ENCODE measurements around the gene TPSD1. TPM values are rescaled to one million over a fixed set of nuclear protein-coding genes. Genes with fewer than 3 reads are reported as not detected.

The TPSD1 gene
- polyA plus RNA-seq, 1 experiment = not detected

DNA sequence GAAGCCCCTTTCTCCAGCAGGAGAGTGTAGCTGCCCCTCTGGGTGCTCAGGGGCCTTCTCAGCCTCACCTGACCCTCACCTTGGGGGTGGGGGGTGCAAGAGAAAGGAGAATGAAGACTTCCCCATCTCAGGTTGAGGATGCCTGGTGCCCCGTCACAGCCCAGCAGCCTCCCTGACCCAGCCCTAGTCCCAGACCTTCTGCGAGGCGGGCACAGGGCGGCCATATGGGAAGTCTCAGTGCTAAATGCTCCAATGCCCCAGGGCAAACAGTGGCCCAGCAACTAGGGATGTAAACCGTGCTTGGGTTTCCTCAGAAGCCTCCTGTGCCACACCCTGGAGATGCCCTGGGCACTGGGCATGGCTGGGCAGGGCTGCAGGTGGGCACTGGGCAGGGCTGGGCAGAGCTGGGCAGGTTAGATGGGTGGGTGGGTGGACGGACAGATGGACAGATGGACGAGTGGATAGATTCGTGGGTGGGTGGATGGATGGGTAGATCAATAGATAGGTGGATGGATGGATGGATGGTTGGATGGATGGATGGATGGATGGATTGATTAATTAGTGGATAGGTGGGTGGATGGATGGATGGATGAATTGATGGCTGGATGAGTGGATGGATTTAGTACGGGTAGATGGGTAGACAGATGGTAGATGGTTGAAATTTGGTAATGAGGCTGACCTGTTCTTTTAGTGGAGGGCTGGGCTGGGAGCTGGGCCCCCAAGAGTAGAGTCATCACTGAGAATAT, 16.8 kb downstream of the TPSD1 start:
- Histone ChIP-seq H3K4me3 (ENCODE audit: low read depth, low read length) (no peak overlapping the region), H3K27ac (ENCODE audit: low read depth, low read length) (no peak overlapping the region), H3K27me3 (ENCODE audit: control insufficient read depth, insufficient read depth, low read length) (peaks cover 6% of the 10 kb centered on the region), H3K9me3 (ENCODE audit: control insufficient read depth, insufficient read depth, low read length) (peaks cover 2% of the 10 kb centered on the region; the same call in 1 of the 2 replicates)
- ChIA-PET POLR2A (no interaction called here), CTCF (no interaction called here)
- TF ChIP-seq, protein P1, sequence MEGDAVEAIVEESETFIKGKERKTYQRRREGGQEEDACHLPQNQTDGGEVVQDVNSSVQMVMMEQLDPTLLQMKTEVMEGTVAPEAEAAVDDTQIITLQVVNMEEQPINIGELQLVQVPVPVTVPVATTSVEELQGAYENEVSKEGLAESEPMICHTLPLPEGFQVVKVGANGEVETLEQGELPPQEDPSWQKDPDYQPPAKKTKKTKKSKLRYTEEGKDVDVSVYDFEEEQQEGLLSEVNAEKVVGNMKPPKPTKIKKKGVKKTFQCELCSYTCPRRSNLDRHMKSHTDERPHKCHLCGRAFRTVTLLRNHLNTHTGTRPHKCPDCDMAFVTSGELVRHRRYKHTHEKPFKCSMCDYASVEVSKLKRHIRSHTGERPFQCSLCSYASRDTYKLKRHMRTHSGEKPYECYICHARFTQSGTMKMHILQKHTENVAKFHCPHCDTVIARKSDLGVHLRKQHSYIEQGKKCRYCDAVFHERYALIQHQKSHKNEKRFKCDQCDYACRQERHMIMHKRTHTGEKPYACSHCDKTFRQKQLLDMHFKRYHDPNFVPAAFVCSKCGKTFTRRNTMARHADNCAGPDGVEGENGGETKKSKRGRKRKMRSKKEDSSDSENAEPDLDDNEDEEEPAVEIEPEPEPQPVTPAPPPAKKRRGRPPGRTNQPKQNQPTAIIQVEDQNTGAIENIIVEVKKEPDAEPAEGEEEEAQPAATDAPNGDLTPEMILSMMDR (IDR thresholded peaks at IDR 0.05; ENCODE audit: low read depth, low read length) = no peak
- DNase-seq (ENCODE audit: low read depth, low spot score) = no peak

DNA sequence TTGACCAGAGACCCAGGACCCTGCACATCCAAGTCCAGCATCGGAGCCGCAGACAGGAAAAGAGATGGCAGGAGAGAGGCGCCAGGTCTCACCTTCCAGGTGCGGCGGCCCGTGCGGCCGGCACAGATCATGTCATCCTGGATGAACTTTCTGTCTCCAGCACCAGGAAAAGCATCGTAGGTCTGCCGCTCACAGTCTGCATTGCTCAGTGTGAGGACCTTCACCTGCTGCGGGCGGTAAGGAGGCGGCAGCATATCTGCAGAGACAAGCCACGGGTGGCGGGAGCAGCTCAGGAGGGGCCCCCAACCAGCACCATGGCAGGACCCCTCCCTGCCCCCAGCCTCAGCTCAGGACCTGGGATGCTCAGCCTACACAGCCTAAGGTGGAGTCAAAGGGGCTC, 17.9 kb downstream of the TPSD1 start:
- ChIA-PET CTCF (no interaction called here), POLR2A (no interaction called here)
- Histone ChIP-seq H3K27ac (ENCODE audit: low read depth, low read length) (no peak overlapping the region), H3K9me3 (ENCODE audit: control insufficient read depth, insufficient read depth, low read length) (peaks cover 2% of the 10 kb centered on the region; the same call in 1 of the 2 replicates), H3K4me3 (ENCODE audit: low read depth, low read length) (no peak overlapping the region), H3K27me3 (ENCODE audit: control insufficient read depth, insufficient read depth, low read length) (peaks cover 11% of the 10 kb centered on the region)
- DNase-seq (ENCODE audit: low read depth, low spot score) = no peak
- TF ChIP-seq, protein P1 (IDR thresholded peaks at IDR 0.05; ENCODE audit: low read depth, low read length) = no peak

DNA sequence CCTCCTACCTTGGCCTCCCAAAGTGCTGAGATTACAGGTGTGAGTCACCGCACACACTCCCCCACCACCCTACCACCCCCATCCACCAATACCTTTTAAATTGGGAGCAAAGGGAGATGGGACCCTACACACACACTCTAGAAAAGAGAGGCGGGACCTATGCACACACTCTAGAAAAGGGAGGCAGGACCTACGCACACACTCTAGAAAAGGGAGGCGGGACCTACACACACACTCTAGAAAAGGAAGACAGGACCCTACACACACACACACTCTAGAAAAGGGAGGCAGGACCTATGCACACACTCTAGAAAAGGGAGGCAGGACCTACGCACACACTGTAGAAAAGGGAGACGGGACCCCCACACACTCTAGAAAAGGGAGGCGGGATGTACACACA, 18.9 kb downstream of the TPSD1 start:
- Histone ChIP-seq H3K27me3 (ENCODE audit: control insufficient read depth, insufficient read depth, low read length) (peaks cover 15% of the 10 kb centered on the region), H3K9me3 (ENCODE audit: control insufficient read depth, insufficient read depth, low read length) (peaks cover 2% of the 10 kb centered on the region; the same call in 1 of the 2 replicates), H3K27ac (ENCODE audit: low read depth, low read length) (no peak overlapping the region), H3K4me3 (ENCODE audit: low read depth, low read length) (no peak overlapping the region)
- POLR2A ChIA-PET = no interaction called here
- TF ChIP-seq, protein P1 (IDR thresholded peaks at IDR 0.05; ENCODE audit: low read depth, low read length) = no peak
- CTCF ChIA-PET = no interaction called here
- DNase-seq (ENCODE audit: low read depth, low spot score) = no peak

DNA sequence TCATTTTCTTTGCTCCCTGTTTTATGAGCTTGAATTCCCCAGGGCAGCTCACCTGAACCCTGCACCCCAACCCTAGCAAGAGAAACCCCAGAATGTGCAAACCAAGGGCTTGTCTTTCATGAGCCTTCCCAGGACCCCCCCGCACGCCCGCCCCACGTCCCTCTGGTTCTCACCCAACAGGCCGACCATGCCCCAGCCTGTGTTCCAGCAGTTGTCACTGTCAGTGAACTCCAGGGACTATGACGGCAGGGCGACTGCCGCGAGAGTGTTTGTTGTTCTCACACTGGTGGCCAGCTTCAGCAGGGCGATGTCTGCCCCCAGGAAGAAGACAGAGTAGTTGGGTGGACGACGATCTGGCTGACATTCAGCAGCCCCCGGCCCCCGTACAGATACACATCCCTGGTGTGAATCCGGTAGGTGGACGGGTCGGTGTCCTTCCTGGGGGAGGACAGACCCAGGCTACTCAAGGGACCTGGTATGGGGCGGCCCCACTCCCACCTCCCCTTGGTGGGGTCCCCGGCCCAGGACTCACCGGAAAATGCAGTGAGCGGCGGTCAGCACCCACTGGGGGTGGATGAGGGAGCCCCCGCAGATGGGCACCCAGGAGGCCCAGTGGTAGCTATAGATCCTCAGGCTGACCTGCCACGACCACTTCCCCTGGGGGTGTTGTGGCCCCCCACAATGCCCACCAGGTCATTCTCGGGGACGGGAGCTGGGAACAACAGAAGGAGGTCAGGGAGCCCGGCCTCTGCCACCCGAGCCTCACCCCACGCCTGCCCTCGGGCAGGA, 20.1 kb downstream of the TPSD1 start:
- TF ChIP-seq, protein P1 (IDR thresholded peaks at IDR 0.05; ENCODE audit: low read depth, low read length) = no peak

DNA sequence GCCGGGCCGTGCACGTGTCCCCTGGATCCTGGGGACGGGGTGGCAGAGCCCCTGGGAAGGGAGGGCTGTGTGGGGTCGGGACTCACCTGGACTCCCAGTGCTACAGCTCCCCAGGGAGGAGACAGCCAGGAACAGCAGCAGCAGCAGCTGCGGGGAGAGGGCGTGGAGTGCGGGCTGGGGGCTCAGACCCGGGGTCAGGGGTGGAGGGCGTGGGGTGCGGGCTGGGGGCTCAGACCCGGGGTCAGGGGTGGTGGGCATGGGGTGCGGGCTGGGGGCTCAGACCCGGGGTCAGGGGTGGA, 20.7 kb downstream of the TPSD1 start:
- Histone ChIP-seq H3K27me3 (ENCODE audit: control insufficient read depth, insufficient read depth, low read length) (peaks cover 17% of the 10 kb centered on the region), H3K27ac (ENCODE audit: low read depth, low read length) (no peak overlapping the region), H3K4me3 (ENCODE audit: low read depth, low read length) (no peak overlapping the region), H3K9me3 (ENCODE audit: control insufficient read depth, insufficient read depth, low read length) (peaks cover 2% of the 10 kb centered on the region; the same call in 1 of the 2 replicates)
- ChIA-PET POLR2A (no interaction called here), CTCF (no interaction called here)
- TF ChIP-seq, protein P1 (IDR thresholded peaks at IDR 0.05; ENCODE audit: low read depth, low read length) = no peak
- no peak for DNase-seq (ENCODE audit: low read depth, low spot score)

More for the DNA sequence above, 20.1 kb downstream of the TPSD1 start:
- H3K9me3 ChIP-seq (ENCODE audit: control insufficient read depth, insufficient read depth, low read length) = peaks cover 2% of the 10 kb centered on the region; the same call in 1 of the 2 replicates
- no peak overlapping the region for H3K27ac ChIP-seq (ENCODE audit: low read depth, low read length)
- ChIA-PET POLR2A (no interaction called here), CTCF (no interaction called here)
- no peak for DNase-seq (ENCODE audit: low read depth, low spot score)
- H3K4me3 ChIP-seq (ENCODE audit: low read depth, low read length) = no peak overlapping the region
- H3K27me3 ChIP-seq (ENCODE audit: control insufficient read depth, insufficient read depth, low read length) = peaks cover 15% of the 10 kb centered on the region
